CD4-positive, alpha-beta T cell treated with Interleukin-6 for 4 hours (primary cell): ENCODE results near the gene SLC22A23.
A peak's percentile ranks its signal among the peaks of the same experiment; 100 is the strongest.

Experiments
- DNase-seq: peaks from one replicate; pipeline ENCODE4 v3.0.0-alpha.2; 2020; ENCODE audit warnings: mixed read lengths

Gene SLC22A23

DNA sequence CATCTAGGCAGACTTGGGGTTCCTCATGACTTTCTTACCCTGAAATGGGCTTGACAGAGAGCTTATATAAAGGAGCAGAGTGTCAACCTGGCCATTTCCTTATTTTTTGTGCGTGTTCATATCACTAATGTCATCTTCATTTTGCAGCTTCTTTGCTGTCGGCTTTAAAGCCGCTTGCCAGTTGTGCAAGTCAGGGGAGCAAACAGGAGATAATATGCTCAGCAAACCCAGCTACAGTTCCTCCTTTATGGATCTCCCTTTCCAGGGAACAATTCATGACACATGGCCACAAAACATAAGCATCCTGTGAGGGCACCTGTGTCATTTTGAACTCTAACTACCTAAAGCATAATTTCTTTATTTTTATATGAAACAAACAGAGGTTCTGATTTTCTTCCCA, 222.9 kb downstream of the SLC22A23 start:
- DNase-seq, result no peak

DNA sequence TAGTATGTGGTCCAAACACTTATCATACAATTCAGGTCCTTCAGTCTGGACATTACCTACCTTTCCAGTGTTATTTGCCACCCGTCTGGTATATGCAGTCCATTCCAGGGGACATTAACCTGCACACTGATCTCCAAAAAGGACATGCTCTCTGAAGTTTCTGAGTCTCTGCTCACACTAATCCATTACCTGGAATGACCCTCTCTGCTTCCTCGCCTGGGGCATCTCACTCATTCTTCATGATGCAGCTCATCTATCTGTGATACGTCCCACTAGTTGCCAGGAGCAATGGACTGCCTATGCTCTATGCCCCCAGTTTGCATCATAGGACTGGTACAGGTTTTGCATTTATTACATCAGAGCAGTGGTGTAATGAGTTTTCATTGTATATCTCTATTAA, 223.5 kb downstream of the SLC22A23 start:
- no peak for DNase-seq

DNA sequence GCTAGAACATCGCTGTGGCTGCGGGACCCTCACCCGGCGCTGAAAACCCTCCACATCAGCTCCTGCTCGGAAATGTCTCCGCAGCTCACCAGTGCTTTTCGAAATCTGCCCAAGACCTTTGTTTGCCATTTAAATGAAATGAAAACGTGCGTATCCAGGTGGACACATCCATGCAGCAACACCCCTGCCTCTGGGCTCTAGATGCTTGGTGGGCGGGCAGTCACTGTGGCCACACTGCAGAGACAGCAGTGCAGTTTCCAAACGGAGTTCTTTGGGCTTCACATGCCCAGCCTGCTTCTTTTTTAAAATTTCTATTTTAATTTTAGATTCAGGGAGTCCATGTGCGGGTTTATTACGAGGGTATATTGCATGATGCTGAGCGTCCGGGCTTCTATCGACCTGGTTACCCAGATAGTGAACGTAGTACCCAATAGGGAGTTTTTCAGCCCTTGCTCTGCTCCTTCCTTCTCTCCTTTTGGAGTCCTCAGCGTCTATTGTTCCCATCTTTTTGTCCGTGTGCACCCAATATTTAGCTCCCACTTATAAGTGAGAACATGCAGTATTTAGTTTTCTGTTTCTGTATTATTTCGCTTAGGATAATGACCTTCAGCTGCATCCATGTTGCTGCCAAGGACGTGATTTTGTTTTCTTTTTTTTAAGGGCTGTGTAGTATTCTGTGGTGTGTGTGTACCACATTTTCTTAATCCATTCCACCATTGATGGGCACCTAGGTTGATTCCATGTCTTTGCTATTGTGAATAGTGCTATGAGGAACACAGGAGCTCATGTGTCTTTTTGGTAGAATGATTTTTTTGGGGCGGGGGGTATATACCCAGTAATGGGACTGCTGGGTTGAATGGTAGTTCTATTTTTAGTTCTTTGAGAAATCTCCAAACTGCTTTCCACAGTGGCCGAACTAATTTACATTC, 224.6 kb downstream of the SLC22A23 start:
- no peak for DNase-seq

DNA sequence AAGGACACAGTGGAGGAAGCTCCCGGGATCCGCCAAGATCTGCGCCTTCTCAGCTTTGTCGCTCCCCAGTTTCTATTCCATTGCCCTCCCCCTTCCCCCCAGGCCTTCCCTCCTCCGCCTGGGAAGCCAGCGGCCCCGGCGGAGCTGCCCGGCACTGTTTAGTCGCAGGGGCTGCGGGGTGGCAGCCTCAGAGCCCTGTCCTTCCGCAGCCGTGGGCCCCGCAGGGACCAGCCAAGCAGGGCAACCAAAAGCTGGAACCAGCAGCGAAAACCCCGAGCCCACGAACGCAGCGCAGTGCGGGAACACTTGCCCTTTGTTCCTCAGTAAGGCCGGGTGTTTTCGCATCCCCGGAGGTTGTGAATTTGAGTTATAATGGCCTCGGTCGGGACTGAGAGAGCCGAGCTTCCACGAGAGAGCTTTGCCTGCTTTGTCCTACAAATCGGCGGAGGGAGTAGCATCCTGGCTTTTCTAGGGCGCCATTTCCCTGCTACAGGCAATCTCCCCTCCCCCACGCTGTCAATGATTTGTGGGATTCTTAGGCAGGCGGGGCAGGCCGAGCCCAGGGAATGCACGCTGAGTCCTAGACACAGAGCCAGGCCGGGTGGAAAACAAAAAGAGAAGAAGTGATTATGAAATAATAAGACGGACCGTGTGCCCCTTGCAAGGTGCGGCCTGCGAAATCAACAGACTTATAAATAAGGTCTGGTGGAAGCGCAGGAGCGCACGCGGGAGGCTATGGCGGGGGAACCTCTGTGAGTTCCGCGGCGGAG, 225.4 kb downstream of the SLC22A23 start:
- peak; percentile 7 for DNase-seq

DNA sequence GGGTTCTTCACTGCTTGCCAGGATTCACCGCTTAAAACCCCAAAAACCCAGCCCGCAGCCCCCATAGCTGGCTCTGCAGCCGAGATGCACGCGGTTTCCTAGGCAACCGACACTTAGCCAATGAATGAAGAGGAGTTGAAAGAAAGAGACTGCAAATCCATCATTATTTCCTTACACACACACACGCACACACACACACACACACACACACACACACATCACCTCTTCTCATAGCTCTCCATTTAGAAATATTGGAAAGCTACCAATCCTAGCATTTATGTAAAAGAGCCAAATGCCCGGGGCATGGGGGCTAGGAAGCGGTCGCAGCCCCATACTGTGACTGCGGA, 226.0 kb downstream of the SLC22A23 start:
- no peak for DNase-seq

- no peak for DNase-seq
Observed at GRCh38 chr6:3230256-3230882, 226.5 kb downstream of the SLC22A23 start.

GRCh38 chr6:3229566-3230178, 227.2 kb downstream of the SLC22A23 start:
- peak; percentile 43 for DNase-seq

GRCh38 chr6:3228771-3229565, 227.9 kb downstream of the SLC22A23 start:
- peak; percentile 53 for DNase-seq

DNA sequence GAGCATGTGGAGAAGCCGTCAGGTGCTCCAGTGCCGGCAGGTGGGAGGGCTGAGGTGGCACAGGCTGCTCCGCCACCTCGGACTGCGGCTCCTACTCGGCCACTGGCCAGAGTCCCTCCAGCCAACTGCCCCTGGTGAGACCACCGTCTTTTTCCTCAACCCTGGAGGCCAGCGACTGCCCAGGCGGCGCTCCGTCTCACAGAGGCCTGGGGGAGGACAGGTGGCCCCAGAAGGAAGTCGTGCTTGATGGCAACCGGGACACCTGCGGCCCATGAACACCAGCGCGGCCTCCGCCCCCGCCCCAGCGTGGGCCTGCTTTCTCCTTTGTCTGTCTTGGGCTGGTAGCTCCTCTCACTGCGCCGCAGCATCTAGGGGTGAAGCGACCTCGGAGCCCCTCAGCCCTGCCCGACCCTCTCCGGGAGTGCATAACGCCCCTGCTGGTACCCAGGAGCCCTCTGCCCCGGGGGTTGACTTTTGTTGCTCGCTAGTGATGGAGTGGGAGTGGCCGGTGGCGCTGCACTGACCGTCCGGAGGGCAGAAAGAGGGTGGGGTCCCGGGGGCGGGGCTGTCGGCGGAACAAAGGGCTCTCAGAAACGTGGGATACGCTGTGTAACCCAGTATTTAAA, 228.7 kb downstream of the SLC22A23 start:
- DNase-seq, result peak; percentile 13

GRCh38 chr6:3227363-3228045, 229.3 kb downstream of the SLC22A23 start, which contains the start of gene TUBB2B:
TUBB2B (minus strand) TSS chr6:3227653; CDS start chr6:3227543, 110 bp downstream.
- DNase-seq, result no peak

GRCh38 chr6:3226481-3227362, 230.1 kb downstream of the SLC22A23 start:
- peak; percentile 22 for DNase-seq

DNA sequence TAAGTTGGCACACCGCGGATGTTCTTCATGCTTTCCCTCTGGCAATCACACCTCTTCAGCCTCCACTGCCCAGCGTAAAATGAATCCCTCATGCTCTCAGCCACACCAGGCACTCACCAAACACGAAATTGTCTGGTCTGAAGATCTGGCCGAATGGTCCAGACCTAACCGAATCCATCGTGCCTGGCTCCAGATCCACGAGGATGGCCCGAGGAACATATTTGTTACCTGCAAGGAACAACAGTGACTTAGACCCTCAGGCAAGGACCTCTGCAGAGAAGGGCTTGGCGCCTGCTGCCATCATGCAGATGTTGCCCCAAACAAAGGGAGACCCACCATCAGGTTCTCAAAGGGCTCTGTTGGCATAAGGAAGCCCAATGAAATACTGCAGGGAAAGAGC, 230.8 kb downstream of the SLC22A23 start:
- DNase-seq, result no peak

DNA sequence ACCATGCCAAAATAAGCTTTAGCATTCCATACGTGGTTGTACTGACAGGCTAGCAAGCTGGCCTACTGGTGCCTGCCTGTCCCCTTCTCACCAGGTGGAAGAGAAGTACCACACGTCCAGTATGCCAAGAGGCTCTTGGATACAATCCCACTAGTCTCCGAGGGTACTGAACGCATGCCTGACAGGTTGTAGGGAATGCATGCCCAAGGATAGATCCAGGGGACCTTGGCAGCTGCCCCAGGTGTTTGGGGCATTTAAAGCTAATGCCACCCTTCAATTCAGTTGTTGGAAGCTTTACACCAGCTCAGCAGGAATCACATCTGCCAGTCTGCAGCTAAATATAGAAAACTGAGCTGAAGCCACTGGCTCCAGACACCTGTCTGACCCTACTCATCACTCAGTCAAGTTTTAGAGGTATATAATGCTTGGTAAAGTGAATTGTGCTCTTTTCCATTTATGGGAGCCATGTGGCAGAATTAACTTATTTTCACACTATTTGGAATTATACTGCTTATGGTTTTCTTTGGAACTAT, 234.3 kb downstream of the SLC22A23 start:
- DNase-seq, result no peak

- no peak for DNase-seq
Observed at GRCh38 chr6:3221578-3221977, 235.3 kb downstream of the SLC22A23 start.

DNA sequence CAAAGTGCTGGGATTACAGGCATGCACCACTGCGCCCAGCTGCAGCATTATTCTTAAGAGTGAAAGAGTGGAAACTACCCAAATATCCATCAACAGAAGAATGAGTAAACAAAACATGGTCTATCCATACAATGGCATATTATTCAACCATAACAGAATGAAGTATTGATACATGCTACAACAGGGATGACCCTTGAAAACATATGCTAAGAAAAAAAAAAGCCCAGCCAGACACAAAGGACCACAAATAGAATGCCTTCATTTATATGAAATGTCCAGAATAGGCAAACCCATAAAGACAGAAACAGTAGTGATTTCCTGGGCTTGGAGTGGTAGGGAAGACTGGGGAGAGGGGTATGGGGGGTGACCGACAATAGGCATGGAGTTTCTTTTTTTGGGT, 236.5 kb downstream of the SLC22A23 start:
- no peak for DNase-seq
